IPS-NIHi7 (cell line): Measurements from ENCODE around the gene CDO1.

Experiments used
- DNase-seq: peaks from one replicate; pipeline ENCODE4 v3.0.0; 2012; ENCODE audit warnings: mixed read lengths; ENCODE audit errors: extremely low spot score

Gene CDO1

DNA sequence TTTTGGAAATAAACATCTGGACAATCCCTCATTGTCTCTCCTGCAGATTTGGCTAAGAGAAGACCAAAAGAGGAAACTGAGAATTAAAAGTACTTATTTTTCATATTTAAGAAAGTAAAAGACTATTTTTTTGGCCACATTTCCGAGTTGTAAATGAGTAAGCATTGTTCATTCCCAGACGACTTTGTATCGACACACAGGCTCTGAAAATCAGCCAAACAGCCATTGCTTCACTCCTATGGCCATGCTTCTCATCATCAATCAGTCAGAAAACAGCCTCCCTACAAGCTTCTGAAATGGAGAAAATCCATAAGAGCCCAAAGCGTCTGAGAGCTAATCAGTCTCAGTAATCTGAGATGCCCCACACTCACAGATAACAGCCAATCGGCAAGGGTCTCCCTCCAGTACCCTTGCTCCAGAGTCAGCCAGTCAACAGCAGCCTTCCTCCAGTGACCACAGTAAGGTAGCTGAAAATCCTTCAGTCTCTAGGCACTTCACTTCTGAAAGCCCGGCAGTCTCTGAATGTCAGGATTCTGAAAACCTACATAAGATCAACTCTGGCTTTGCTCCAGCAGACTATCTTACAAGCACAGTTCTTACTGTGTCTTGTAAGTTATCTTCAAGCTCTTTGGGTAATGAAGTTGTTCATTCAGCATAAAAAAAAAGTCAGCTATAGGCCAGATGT lies 30.9 kb downstream of the CDO1 start:
- peak; percentile 85 for DNase-seq

GRCh38 chr5:115778417-115778816 lies 38.0 kb downstream of the CDO1 start:
- DNase-seq: no peak

- no peak for DNase-seq
These were observed 39.5 kb downstream of the CDO1 start for GRCh38 chr5:115776989-115777388.

DNA sequence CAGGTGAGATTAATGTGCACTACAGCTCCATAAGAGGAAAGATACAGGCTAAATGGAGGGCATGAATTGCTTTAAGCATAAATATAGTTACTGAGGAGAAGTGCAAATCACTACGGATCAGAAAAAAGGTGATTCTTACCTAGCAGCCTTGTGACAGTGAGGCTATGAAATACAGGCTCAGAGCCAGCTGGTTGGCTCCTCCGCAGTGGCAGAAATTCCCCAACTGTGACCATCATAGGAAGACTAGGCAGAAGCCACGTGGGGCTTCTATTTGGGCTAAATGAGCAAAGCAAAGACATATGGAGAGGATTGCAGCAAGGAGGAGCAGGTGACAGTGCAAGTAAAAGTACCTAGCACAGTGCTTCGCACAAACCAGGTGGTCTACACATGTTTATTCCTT lies 40.5 kb downstream of the CDO1 start:
- DNase-seq: no peak

DNA sequence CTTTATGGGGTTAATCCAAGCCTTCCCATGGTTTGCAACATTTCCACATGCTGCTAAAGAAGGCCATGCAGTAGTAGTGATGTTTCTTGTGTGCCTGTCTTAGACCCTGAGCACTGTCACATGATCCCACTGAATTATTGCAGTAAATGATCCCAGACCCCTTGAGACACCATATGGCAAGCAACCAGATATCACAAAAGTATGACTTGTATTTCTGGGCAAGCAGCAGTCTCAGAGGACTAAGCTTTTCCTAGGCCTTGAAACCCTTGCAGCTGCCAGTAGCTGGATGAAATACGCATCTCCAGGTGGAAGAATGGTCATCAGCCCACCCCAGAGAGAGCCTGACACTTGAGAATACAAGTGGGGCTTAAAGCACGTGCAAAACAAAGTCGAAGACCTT lies 41.8 kb downstream of the CDO1 start:
- no peak for DNase-seq

DNA sequence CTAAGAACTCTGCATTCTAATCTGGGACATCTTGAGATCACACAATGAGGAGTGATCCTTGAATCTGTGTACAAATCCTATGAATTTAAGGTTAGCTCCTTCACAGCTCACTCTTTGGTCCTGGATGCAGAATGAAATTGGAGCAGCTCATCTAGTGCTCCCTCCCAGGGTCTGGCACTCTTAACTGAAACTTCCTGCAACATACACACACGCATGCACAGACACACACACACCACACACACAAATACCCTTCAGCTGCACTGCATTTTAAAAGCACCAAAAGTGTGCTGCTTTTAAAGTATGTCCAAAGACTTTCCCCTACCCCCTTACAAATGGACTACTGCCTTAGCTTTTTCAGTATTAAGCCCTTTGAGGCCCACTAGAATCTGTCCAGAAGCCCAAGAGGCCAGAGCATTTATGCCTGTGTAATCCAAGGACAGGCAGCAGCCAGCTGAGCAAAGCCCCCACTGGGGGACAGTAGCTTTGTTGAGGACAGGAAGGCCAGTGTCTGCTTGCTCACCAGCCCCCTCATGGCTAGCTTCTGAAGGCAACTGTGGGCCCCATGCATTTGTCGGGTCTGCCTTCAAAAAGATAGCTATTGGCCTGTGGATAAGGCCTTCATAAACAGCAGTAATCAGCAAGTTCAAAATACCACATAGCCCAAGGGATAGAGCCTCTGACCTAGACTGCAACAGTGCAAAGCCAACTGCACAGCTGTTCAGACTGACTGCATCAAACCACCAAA lies 43.6 kb downstream of the CDO1 start:
- peak; percentile 31 for DNase-seq

GRCh38 chr5:115770466-115770865 lies 46.0 kb downstream of the CDO1 start:
- DNase-seq: peak; percentile 79

DNA sequence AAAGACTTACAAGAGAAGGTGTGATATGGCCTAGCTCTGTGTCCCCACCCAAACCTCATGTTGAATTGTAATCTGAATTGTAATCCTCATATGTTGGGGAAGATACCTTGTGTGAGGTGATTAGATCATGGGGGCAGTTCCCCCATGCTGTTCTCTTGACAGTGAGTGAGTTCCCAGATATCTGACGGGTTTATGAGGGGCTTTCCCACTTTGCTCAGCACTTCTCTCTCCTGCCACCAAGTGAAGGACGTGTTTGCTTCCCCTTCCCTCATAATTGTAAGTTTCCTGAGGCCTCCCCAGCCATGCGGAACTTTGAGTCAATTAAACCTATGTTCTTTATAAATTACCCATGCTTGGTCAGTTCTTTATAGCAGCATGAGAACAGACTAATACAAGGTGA lies 49.0 kb downstream of the CDO1 start:
- no peak for DNase-seq

DNA sequence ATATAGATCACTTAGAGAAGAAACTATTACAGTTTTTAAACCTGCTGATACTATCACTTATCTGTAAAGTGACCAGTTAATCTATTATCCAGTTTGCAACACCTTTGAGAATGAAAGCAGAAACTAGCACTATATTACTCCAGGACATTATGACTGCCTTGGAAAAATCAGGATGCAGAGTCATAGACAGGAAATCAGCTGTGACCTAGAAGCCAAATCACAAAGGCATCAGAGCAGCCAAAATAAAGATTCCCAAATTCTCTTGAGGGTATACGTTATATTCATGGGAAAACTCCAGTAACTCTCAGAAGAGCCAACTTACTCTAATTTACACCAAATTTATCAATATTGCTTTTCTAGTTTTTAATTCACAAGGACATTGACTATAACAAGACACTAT lies 49.9 kb downstream of the CDO1 start:
- DNase-seq: no peak

DNA sequence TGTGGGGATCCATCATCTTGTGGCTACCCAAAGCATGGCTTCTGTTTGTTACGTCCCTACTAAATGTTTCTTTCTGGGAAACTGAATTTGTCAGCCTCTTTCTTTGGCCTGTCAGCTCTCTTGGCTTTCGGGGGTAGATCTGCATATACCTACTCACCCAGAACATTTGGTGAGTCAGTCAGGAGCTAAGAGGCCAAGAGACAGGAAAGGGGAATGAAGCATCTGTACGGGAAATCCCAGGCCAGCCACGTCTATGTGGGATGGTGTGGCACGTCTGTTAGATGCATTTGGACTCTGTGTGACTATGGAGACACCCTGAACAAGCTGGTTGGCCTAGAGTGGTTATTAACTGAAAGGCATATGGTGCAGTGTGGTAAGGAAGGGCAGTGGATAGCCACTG lies 58.1 kb downstream of the CDO1 start:
- DNase-seq: no peak

DNA sequence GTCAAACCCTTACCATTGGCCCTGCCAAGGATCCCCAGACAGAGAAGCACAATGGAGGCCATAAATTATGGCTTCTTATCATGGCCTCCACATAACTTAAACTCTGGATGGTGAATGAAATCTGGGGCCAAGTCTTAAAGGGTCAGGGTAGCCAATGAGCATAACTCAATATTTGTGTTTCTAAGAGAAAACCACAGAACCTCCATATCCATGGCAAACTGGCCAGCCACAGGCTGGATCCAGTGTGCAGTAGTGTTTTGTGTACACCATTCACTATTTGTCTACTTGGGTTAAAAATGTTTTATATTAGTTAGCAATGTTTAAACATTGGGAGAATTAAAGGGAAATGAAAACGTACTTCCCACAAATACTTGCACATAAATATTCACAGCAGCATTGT lies 60.8 kb downstream of the CDO1 start:
- DNase-seq: no peak
